ENCODE results near the gene SPDYE1. TPM values are rescaled to one million over a fixed set of nuclear protein-coding genes. Genes with fewer than 3 reads are reported as not detected.

SPDYE1 gene
- total RNA-seq, 1 experiment from 2014 or later, result not detected

- DNase-seq (ENCODE audit: low read depth), result no peak
Measured at GRCh38 chr7:44043902-44044301, 46.2 kb downstream of the SPDYE1 start.

GRCh38 chr7:44044315-44045225 lies 46.9 kb downstream of the SPDYE1 start, which contains the start of gene DBNL:
DBNL (plus strand) TSS chr7:44044702; CDS start chr7:44044738, 36 bp downstream.
- peak; percentile 86 for DNase-seq (ENCODE audit: low read depth)

- DNase-seq (ENCODE audit: low read depth), result no peak
Measured at GRCh38 chr7:44045226-44046014, 47.7 kb downstream of the SPDYE1 start.

GRCh38 chr7:44046321-44047061 lies 48.8 kb downstream of the SPDYE1 start:
- no peak for DNase-seq (ENCODE audit: low read depth)

- DNase-seq (ENCODE audit: low read depth), result no peak
Measured at GRCh38 chr7:44048031-44048795, 50.5 kb downstream of the SPDYE1 start.

- no peak for DNase-seq (ENCODE audit: low read depth)
Measured at GRCh38 chr7:44050121-44050914, 52.6 kb downstream of the SPDYE1 start.

- DNase-seq (ENCODE audit: low read depth), result no peak
Measured at GRCh38 chr7:44050915-44051560, 53.3 kb downstream of the SPDYE1 start.

- no peak for DNase-seq (ENCODE audit: low read depth)
Measured at GRCh38 chr7:44051611-44052220, 54.0 kb downstream of the SPDYE1 start.

GRCh38 chr7:44052771-44053365 lies 55.2 kb downstream of the SPDYE1 start:
- no peak for DNase-seq (ENCODE audit: low read depth)

GRCh38 chr7:44056681-44057080 lies 59.0 kb downstream of the SPDYE1 start:
- no peak for DNase-seq (ENCODE audit: low read depth)

- DNase-seq (ENCODE audit: low read depth), result no peak
Measured at GRCh38 chr7:44057181-44057848, 59.6 kb downstream of the SPDYE1 start.

GRCh38 chr7:44057849-44058758 lies 60.4 kb downstream of the SPDYE1 start:
- DNase-seq (ENCODE audit: low read depth), result no peak

GRCh38 chr7:44058759-44059218 lies 61.1 kb downstream of the SPDYE1 start:
- DNase-seq (ENCODE audit: low read depth), result no peak

GRCh38 chr7:44059219-44060090 lies 61.8 kb downstream of the SPDYE1 start:
- no peak for DNase-seq (ENCODE audit: low read depth)

Data from LHCN-M2 (cell line).